Measurements from ENCODE around the gene BPGM. TPM values are rescaled to one million over a fixed set of nuclear protein-coding genes. Genes with fewer than 3 reads are reported as not detected.
A peak's percentile ranks its signal among the peaks of the same experiment; 100 is the strongest.

Gene BPGM
- total and polyA plus RNA-seq, 7 donors, result 9.0 to 22.8 (median 14.8) TPM

DNA sequence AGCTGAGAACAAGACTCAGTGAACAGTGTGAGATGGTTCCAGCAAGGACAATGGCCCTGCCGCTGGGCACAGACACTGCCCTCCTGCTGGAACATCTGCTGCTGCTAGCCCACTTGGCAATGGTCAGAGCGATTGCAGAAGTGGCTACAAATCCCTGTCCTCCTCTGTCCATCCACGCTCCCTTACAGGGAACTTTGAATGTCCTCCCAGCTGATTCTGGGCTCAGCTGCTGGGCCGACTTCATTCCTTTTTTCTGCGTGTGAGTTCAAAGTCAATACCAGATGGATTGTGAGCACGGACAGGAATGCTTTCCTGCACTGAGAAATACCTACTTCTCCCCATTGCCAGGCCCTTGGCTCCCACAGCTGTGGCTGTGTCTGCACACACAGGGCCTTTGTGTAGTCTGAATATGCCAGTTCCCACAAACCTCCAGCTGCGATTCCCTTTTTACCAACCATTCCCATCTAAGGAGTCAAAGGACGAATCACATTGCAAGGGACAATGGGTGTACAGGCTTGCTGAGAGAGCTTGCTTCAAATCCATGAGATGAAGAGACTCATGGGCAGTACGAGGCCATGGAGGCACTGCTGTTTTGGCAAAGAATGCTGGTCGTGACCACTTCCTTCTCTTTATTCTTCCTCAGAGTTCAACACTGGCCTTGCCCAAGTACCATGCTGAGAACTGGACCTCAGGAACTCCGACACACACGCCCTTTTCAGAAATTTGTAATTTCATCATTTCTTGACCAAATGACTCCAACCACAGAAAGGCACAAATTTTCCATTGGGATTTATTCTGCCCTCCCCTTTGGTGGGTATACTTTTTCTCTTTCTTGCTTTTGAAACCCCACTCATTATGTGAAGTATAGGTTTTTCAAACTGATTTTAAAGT, 44.2 kb downstream of the BPGM start:
- WGBS, 2 donors, result 81 to 83% methylated on average over 12 of the region's 12 CpGs
- no peak for DNase-seq
- Histone ChIP-seq H3K4me3 (no peak overlapping the region), H3K36me3 (no peaks in the 10 kb centered on the region), H3K27ac (peak overlapping the region; percentile 75 to 90 (median 82)), H3K9me3 (no peaks in the 10 kb centered on the region), H3K4me1 (peaks cover 0 to 62% (median 39%) of the 10 kb centered on the region in 4 donors), H3K27me3 (no peaks in the 10 kb centered on the region)
- TF ChIP-seq POLR2A (IDR thresholded peaks at IDR 0.05) (no peak), EP300 (IDR thresholded peaks at IDR 0.05) (no peak), POLR2AphosphoS5 (IDR thresholded peaks at IDR 0.05) (no peak)
- TF ChIP-seq, protein P1, sequence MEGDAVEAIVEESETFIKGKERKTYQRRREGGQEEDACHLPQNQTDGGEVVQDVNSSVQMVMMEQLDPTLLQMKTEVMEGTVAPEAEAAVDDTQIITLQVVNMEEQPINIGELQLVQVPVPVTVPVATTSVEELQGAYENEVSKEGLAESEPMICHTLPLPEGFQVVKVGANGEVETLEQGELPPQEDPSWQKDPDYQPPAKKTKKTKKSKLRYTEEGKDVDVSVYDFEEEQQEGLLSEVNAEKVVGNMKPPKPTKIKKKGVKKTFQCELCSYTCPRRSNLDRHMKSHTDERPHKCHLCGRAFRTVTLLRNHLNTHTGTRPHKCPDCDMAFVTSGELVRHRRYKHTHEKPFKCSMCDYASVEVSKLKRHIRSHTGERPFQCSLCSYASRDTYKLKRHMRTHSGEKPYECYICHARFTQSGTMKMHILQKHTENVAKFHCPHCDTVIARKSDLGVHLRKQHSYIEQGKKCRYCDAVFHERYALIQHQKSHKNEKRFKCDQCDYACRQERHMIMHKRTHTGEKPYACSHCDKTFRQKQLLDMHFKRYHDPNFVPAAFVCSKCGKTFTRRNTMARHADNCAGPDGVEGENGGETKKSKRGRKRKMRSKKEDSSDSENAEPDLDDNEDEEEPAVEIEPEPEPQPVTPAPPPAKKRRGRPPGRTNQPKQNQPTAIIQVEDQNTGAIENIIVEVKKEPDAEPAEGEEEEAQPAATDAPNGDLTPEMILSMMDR (IDR thresholded peaks at IDR 0.05), result no peak
- intact Hi-C loops (cut with DNase I), result loop anchor here (1.0 to 5.0 kb wide), 4 partner anchors 64 to 479 kb away; partner anchors contain the start of gene CYREN

DNA sequence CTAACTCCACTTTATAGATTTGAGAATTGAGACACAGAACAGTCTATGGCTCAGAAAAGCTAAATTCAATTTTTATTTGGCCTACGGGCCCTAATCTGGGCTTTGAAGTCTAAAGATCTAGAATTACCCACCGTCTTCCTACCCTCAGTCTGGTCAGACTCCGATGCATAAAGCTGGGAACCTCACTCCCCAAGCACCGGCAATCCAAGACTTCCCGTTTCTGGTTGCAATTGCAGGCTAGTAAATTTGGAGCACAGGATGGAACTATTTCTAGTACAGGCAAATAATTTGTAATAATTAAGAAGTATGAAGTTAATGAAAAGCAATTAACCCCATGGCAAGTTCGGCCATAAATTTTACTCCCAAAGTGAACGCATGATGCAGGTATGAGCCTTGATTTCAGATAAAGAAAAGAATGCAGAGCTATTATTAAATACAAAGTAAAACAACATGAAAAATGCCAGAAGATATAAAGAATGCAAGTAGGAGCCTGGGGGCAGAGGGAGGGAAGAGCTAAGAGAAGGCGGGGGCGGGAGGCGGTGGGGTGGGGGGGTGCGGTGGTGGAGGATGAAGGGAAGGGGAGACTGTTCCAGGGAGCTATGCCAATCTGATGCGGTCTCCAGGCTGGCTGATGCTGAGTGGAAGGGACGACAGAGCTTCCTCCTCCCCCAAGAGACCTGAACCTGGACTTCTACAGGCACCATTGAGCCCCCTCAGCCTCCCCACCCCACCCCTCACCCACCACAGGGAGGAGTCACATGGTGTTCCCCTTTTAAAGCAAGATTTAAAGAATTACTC, 45.1 kb downstream of the BPGM start:
- DNase-seq, result no peak
- TF ChIP-seq EP300 (IDR thresholded peaks at IDR 0.05) (no peak), POLR2A (IDR thresholded peaks at IDR 0.05) (no peak), POLR2AphosphoS5 (IDR thresholded peaks at IDR 0.05) (no peak)
- TF ChIP-seq, protein P1 (IDR thresholded peaks at IDR 0.05), result no peak
- H3K4me3 ChIP-seq, result no peak overlapping the region
- H3K4me1 ChIP-seq, result peaks cover 0 to 59% (median 39%) of the 10 kb centered on the region in 4 donors
- peak overlapping the region; percentile 75 to 90 (median 82) for H3K27ac ChIP-seq
- no peaks in the 10 kb centered on the region for H3K36me3 ChIP-seq
- no peaks in the 10 kb centered on the region for H3K27me3 ChIP-seq
- H3K9me3 ChIP-seq, result no peaks in the 10 kb centered on the region
- intact Hi-C loops (cut with DNase I), result loop anchor here (2.0 to 5.0 kb wide), 3 partner anchors 63 to 201 kb away; no protein-coding TSS in a partner anchor
- WGBS, 2 donors, result 78 to 85% methylated on average over 13 of the region's 13 CpGs

DNA sequence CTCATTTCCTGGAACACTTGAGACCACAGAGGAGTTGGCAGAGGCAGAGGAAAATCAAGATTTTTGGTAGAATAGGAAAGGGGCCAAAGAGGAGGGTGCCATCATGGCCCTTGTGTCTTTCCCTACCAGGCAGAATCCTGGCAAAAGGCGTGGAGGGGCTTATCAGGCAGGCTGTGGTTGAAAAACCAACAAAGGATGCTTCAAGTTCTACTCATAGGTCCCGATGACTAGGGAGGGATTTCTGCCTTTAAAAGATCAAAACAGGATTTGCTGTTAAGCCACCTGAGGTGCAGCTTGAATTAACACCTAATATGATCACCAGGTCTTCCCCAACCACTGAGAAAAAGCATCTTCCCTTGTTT, 45.7 kb downstream of the BPGM start:
- Histone ChIP-seq H3K36me3 (no peaks in the 10 kb centered on the region), H3K9me3 (no peaks in the 10 kb centered on the region), H3K4me3 (no peak overlapping the region), H3K4me1 (peaks cover 0 to 53% (median 37%) of the 10 kb centered on the region in 4 donors), H3K27ac (peak overlapping the region in 2 of 4 donors; percentile 81 to 90), H3K27me3 (no peaks in the 10 kb centered on the region)
- DNase-seq, result no peak
- WGBS, 2 donors, result 49 to 66% methylated on average over 2 of the region's 2 CpGs
- intact Hi-C loops (cut with DNase I), result loop anchor here (5.0 kb wide), 1 partner anchor 200 kb away; no protein-coding TSS in a partner anchor
- TF ChIP-seq POLR2AphosphoS5 (IDR thresholded peaks at IDR 0.05), result no peak
- no peak for TF ChIP-seq EP300 (IDR thresholded peaks at IDR 0.05)
- TF ChIP-seq POLR2A (IDR thresholded peaks at IDR 0.05), result no peak
- TF ChIP-seq, protein P1 (IDR thresholded peaks at IDR 0.05), result no peak

DNA sequence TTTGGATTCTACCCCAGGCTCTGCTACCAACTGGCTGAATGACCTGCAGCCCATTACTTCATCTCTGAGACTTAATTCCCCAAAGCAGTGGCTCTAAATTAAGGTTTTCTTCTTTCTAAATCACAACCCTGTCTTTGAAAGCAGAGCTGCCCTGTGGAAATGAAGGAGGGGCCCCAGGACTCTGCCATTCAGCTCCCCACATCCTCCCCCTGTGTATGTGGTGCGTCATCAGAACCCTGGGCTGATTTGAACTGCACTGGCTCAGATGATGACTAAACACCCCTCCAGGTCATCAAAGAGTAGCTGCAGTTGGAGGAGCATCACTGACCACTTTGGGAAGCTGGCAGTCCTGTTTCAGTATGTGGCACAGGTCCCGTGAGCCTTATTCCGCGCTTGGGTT, 46.6 kb downstream of the BPGM start:
- Histone ChIP-seq H3K4me3 (no peak overlapping the region), H3K27me3 (no peaks in the 10 kb centered on the region), H3K4me1 (peaks cover 0 to 52% (median 35%) of the 10 kb centered on the region in 4 donors), H3K27ac (peak overlapping the region in 1 of 4 donors; percentile 90), H3K36me3 (no peaks in the 10 kb centered on the region), H3K9me3 (no peaks in the 10 kb centered on the region)
- no peak for TF ChIP-seq EP300 (IDR thresholded peaks at IDR 0.05)
- no peak for TF ChIP-seq POLR2A (IDR thresholded peaks at IDR 0.05)
- TF ChIP-seq POLR2AphosphoS5 (IDR thresholded peaks at IDR 0.05), result no peak
- TF ChIP-seq, protein P1 (IDR thresholded peaks at IDR 0.05), result no peak
- WGBS, 2 donors, result 85 to 96% methylated on average over 4 of the region's 4 CpGs
- DNase-seq, result no peak
- intact Hi-C loops (cut with DNase I), result loop anchor here (5.0 kb wide), 1 partner anchor 199 kb away; no protein-coding TSS in a partner anchor
